ENCODE results near the gene SUFU. TPM values are rescaled to one million over a fixed set of nuclear protein-coding genes. Genes with fewer than 3 reads are reported as not detected.
A peak's percentile ranks its signal among the peaks of the same experiment; 100 is the strongest.

SUFU gene
- total and polyA plus RNA-seq, 2 of the 13 experiments (the other 11 are each of a cell fraction or from before 2014, with no cell fraction given) = 2.9 to 5.5 TPM

DNA sequence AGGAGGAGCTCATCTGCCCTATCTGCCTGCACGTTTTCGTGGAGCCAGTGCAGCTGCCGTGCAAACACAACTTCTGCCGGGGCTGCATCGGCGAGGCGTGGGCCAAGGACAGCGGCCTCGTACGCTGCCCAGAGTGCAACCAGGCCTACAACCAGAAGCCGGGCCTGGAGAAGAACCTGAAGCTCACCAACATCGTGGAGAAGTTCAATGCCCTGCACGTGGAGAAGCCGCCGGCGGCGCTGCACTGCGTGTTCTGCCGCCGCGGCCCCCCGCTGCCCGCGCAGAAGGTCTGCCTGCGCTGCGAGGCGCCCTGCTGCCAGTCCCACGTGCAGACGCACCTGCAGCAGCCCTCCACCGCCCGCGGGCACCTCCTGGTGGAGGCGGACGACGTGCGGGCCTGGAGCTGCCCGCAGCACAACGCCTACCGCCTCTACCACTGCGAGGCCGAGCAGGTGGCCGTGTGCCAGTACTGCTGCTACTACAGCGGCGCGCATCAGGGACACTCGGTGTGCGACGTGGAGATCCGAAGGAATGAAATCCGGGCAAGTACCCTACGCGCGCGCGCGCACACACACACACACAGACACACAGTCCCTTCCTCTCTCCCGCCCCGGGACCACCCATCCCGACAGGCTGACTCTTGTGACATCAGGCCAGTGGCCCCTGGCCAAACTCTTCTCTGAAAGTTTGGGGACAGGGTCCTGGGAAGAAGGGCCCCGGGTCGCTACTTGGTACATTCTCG lies 141.0 kb downstream of the SUFU start (continued):
- TF ChIP-seq, protein P1, sequence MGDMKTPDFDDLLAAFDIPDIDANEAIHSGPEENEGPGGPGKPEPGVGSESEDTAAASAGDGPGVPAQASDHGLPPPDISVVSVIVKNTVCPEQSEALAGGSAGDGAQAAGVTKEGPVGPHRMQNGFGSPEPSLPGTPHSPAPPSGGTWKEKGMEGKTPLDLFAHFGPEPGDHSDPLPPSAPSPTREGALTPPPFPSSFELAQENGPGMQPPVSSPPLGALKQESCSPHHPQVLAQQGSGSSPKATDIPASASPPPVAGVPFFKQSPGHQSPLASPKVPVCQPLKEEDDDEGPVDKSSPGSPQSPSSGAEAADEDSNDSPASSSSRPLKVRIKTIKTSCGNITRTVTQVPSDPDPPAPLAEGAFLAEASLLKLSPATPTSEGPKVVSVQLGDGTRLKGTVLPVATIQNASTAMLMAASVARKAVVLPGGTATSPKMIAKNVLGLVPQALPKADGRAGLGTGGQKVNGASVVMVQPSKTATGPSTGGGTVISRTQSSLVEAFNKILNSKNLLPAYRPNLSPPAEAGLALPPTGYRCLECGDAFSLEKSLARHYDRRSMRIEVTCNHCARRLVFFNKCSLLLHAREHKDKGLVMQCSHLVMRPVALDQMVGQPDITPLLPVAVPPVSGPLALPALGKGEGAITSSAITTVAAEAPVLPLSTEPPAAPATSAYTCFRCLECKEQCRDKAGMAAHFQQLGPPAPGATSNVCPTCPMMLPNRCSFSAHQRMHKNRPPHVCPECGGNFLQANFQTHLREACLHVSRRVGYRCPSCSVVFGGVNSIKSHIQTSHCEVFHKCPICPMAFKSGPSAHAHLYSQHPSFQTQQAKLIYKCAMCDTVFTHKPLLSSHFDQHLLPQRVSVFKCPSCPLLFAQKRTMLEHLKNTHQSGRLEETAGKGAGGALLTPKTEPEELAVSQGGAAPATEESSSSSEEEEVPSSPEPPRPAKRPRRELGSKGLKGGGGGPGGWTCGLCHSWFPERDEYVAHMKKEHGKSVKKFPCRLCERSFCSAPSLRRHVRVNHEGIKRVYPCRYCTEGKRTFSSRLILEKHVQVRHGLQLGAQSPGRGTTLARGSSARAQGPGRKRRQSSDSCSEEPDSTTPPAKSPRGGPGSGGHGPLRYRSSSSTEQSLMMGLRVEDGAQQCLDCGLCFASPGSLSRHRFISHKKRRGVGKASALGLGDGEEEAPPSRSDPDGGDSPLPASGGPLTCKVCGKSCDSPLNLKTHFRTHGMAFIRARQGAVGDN (CRISPR knock-in tag; IDR thresholded peaks at IDR 0.05) = peak; percentile 99
- peak; percentile 67; the same call in 1 of the 2 replicates for TF ChIP-seq CAMTA2 (CRISPR knock-in tag; IDR thresholded peaks at IDR 0.05; ENCODE audit: borderline replicate concordance)
- TF ChIP-seq, protein P2, sequence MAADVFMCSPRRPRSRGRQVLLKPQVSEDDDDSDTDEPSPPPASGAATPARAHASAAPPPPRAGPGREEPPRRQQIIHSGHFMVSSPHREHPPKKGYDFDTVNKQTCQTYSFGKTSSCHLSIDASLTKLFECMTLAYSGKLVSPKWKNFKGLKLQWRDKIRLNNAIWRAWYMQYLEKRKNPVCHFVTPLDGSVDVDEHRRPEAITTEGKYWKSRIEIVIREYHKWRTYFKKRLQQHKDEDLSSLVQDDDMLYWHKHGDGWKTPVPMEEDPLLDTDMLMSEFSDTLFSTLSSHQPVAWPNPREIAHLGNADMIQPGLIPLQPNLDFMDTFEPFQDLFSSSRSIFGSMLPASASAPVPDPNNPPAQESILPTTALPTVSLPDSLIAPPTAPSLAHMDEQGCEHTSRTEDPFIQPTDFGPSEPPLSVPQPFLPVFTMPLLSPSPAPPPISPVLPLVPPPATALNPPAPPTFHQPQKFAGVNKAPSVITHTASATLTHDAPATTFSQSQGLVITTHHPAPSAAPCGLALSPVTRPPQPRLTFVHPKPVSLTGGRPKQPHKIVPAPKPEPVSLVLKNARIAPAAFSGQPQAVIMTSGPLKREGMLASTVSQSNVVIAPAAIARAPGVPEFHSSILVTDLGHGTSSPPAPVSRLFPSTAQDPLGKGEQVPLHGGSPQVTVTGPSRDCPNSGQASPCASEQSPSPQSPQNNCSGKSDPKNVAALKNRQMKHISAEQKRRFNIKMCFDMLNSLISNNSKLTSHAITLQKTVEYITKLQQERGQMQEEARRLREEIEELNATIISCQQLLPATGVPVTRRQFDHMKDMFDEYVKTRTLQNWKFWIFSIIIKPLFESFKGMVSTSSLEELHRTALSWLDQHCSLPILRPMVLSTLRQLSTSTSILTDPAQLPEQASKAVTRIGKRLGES (CRISPR knock-in tag; IDR thresholded peaks at IDR 0.05; ENCODE audit: borderline replicate concordance) = no peak; the same call in 1 of the 2 replicates
- TF ChIP-seq SETDB1 (CRISPR knock-in tag; IDR thresholded peaks at IDR 0.05; ENCODE audit: borderline replicate concordance) = no peak
- TF ChIP-seq, protein P3, sequence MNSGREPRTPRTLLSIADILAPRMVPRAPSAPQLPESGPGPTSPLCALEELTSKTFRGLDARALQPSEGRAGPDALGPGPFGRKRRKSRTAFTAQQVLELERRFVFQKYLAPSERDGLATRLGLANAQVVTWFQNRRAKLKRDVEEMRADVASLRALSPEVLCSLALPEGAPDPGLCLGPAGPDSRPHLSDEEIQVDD (CRISPR knock-in tag; IDR thresholded peaks at IDR 0.05; ENCODE audit: borderline replicate concordance) = peak; percentile 77; the same call in 1 of the 2 replicates
- peak; percentile 86 for TF ChIP-seq ZFP36L1 (CRISPR knock-in tag; IDR thresholded peaks at IDR 0.05)
- TF ChIP-seq FOXJ3 (CRISPR knock-in tag; IDR thresholded peaks at IDR 0.05; ENCODE audit: borderline replicate concordance) = 0 out of 2 replicates have a peak, but pooled peaks have one; percentile 33
- peak; percentile 90; the same call in 1 of the 2 replicates for TF ChIP-seq ZIK1 (CRISPR knock-in tag; IDR thresholded peaks at IDR 0.05; ENCODE audit: borderline replicate concordance, low read depth)
- TF ChIP-seq, protein P4, sequence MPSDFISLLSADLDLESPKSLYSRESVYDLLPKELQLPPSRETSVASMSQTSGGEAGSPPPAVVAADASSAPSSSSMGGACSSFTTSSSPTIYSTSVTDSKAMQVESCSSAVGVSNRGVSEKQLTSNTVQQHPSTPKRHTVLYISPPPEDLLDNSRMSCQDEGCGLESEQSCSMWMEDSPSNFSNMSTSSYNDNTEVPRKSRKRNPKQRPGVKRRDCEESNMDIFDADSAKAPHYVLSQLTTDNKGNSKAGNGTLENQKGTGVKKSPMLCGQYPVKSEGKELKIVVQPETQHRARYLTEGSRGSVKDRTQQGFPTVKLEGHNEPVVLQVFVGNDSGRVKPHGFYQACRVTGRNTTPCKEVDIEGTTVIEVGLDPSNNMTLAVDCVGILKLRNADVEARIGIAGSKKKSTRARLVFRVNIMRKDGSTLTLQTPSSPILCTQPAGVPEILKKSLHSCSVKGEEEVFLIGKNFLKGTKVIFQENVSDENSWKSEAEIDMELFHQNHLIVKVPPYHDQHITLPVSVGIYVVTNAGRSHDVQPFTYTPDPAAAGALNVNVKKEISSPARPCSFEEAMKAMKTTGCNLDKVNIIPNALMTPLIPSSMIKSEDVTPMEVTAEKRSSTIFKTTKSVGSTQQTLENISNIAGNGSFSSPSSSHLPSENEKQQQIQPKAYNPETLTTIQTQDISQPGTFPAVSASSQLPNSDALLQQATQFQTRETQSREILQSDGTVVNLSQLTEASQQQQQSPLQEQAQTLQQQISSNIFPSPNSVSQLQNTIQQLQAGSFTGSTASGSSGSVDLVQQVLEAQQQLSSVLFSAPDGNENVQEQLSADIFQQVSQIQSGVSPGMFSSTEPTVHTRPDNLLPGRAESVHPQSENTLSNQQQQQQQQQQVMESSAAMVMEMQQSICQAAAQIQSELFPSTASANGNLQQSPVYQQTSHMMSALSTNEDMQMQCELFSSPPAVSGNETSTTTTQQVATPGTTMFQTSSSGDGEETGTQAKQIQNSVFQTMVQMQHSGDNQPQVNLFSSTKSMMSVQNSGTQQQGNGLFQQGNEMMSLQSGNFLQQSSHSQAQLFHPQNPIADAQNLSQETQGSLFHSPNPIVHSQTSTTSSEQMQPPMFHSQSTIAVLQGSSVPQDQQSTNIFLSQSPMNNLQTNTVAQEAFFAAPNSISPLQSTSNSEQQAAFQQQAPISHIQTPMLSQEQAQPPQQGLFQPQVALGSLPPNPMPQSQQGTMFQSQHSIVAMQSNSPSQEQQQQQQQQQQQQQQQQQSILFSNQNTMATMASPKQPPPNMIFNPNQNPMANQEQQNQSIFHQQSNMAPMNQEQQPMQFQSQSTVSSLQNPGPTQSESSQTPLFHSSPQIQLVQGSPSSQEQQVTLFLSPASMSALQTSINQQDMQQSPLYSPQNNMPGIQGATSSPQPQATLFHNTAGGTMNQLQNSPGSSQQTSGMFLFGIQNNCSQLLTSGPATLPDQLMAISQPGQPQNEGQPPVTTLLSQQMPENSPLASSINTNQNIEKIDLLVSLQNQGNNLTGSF (CRISPR knock-in tag; IDR thresholded peaks at IDR 0.05) = peak; percentile 93
- peak; percentile 51; the same call in 1 of the 2 replicates for TF ChIP-seq XBP1 (CRISPR knock-in tag; IDR thresholded peaks at IDR 0.05)
- TF ChIP-seq RBAK (CRISPR knock-in tag; IDR thresholded peaks at IDR 0.05) = no peak
- peak; percentile 92 for TF ChIP-seq ATF7-NPFF (CRISPR knock-in tag; IDR thresholded peaks at IDR 0.05; ENCODE audit: low read depth)
- TF ChIP-seq ZFP62 (CRISPR knock-in tag; IDR thresholded peaks at IDR 0.05) = no peak
- TF ChIP-seq, protein P5, sequence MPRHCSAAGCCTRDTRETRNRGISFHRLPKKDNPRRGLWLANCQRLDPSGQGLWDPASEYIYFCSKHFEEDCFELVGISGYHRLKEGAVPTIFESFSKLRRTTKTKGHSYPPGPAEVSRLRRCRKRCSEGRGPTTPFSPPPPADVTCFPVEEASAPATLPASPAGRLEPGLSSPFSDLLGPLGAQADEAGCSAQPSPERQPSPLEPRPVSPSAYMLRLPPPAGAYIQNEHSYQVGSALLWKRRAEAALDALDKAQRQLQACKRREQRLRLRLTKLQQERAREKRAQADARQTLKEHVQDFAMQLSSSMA (CRISPR knock-in tag; IDR thresholded peaks at IDR 0.05) = peak; percentile 75

All from HepG2 (cell line).